H1 (cell line): ENCODE results near the gene ERCC6. TPM values are rescaled to one million over a fixed set of nuclear protein-coding genes. Genes with fewer than 3 reads are reported as not detected.

Source experiments
- CEBPB ChIP-seq: IDR thresholded peaks from 2 replicates; pipeline ENCODE4 v1.6.1; 2012; ENCODE audit warnings: low read depth, low read length
- CREB1 ChIP-seq: IDR thresholded peaks from 2 replicates; pipeline ENCODE4 v1.6.1; 2012; ENCODE audit warnings: inconsistent platforms
- NANOG ChIP-seq: IDR thresholded peaks from 2 replicates; pipeline ENCODE4 v1.6.1; 2011; ENCODE audit warnings: low read length, low read depth, mild to moderate bottlenecking, inconsistent platforms; ENCODE audit not compliant: insufficient read depth, poor library complexity, severe bottlenecking
- RFX5 ChIP-seq: IDR thresholded peaks from 2 replicates; pipeline ENCODE4 v1.6.1; 2011; ENCODE audit warnings: low read depth, low read length, improper control_type of control experiment, borderline replicate concordance
- RXRA ChIP-seq: IDR thresholded peaks from 2 replicates; pipeline ENCODE4 v1.6.1; 2011; ENCODE audit warnings: low read depth, mild to moderate bottlenecking, low read length, moderate library complexity; ENCODE audit not compliant: insufficient read depth
- SP4 ChIP-seq: IDR thresholded peaks from 2 replicates; pipeline ENCODE4 v1.6.1; 2012; ENCODE audit warnings: low read length, inconsistent platforms
- USF2 ChIP-seq: IDR thresholded peaks from 2 replicates; pipeline ENCODE4 v1.6.1; 2011; ENCODE audit warnings: low read length, improper control_type of control experiment
- polyA plus RNA-seq, 7 experiments: library from polyadenylated mRNA; depleted of rRNA in 3 of 7; stranded (reverse) in 5 of 7; unstranded in 2 of 7; fragments of >200 nt in 5 of 7; fragments of 200-250 nt in 2 of 7; gene quantifications; 1 replicate in 5 of 7; 2 replicates in 1 of 7; 4 replicates in 1 of 7; pipeline versions ENCODE4 v1.2.1 to v1.2.3, GENCODE V29; 2011 to 2013; ENCODE audit warnings: missing spikeins in 2 of 7, mixed read lengths in 2 of 7
- total RNA-seq: library from RNA; stranded (reverse); fragmentation: NEBNext Ultra II Directional; extraction: Animal tissue kit (Norgen Biotek cat#: 25700); gene quantifications from 2 replicates; pipeline ENCODE4 v1.2.1, GENCODE V29; 2021

ERCC6 gene
- total and polyA plus RNA-seq, 2 of the 8 experiments (the other 6 are each of a cell fraction or from before 2014, with no cell fraction given) = 4.1 to 11.9 TPM

DNA sequence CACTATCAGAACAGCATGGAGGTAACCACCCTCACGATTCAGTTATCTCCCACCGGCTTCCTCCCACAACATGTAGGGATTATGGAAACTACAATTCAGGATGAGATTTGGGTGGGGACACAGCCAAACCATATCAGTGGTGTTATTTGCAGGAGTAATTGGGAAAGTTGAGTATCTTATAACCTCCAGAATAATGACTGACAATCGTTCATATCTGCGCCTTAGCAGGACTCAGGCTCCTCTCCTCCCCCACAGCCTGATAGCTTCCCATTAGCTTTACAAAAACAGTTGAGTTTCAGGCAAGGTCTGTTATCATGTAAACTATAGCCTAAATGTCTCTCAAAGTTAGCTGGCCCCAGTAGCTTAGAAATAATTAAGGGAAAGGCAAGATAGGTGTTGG lies 3.4 kb upstream of the ERCC6 start (continued):
- TF ChIP-seq USF2 (no peak), CEBPB (no peak), RXRA (no peak), SP4 (no peak), NANOG (no peak), CREB1 (no peak), RFX5 (no peak)
